Stimulated activated CD4-positive, alpha-beta T cell treated with anti-CD3 and anti-CD28 coated beads, TNF-alpha, amount 100 ng/mL, for 24 hours (primary cell): ENCODE results near the gene CHRND.

Experiments used
- DNase-seq, 3 experiments: peaks; one replicate each; pipeline ENCODE4 v3.0.0-alpha.2; 2020; ENCODE audit warnings: low read depth in 3 of 3

The CHRND gene

DNA sequence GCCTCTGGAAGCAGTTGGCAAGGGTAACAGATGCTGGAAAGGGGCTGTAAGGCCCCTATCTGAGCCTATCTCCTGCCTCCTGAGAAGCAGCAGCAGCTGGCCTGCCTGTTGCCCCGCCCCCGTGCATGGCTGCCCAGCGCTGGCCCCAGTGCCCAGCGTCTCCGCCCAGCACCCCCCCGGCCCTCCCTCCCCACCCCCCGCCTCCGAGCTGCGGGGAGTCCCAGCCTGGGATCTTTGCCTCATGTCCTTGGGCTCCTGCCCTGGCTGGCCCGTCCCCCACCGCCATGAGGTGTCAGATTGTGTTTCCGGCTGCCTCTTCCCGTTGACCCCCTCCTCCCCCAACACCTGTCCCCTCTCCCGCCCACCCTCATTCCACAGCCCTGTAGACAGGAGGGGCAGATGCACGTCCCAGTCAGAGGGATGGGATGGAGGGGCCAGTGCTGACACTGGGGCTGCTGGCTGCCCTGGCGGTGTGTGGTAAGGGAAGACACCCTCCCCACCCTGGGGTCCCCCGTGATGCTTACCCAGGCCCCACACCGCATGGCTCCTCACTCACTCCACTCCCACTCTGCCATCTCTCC, at the start of gene CHRND:
TSS of gene CHRND (plus strand) at position 370 of the 581 bp plus-strand sequence. CDS start at position 426, 56 bp downstream.
- no peak for DNase-seq

DNA sequence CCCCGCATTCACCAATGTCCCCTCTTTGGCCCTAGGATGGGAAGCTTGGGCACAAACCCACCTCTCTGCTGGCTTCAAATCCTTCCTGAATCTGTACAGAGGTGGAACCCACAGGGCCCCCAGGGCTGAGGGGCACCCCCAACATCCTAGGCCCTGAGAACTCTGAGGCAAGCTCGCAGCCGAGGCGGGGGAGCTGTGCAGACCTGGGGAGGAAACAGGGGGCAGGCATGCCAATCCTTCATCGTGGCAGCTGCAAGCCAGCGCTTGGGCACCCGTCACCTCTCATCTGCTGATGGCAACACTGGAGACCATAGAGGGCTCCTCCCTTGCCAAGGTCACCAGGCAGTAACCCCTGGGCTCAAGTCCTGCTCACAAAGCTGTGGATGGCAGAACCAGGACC, 49.2 kb upstream of the CHRND start:
- DNase-seq, result no peak

- no peak for DNase-seq
Observed at GRCh38 chr2:232477751-232478510, 48.0 kb upstream of the CHRND start.

DNA sequence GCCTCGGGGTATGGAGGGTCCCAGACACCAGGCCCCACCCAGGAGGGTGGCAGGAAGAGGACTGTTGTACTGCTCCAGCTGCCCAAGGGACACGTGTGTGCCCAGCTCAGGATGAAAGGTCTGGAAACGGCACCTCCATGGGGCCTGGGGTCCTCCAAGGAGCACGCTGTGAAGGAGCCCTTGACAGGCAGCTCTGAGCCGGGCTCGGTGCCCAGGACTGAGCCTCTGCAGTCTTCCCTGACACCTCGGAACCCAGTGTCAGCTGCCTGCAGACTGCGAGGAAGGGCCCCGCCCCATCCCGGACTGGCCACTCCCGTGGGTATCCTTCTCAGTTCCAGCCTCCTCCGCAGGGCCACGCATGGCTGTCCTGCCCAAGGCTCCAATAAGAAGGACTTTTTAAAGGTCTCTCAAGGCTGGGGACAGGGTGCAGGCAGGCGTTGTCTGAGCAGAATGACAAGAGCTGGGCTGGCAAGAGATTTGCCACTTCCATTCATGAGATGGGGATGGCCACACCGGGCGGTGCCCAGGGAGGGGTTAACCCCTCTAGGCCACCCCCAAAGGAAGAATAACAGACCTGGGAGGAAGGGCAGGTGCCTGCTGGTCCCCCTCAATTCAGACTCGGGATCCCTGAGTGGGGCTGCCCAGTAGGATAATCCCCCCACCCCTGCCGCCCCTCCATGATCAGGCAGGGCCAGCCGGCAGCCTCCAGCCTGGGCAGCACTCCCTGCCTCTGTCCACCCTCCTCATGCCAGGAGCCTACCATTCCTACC, 47.2 kb upstream of the CHRND start:
- no peak for DNase-seq

DNA sequence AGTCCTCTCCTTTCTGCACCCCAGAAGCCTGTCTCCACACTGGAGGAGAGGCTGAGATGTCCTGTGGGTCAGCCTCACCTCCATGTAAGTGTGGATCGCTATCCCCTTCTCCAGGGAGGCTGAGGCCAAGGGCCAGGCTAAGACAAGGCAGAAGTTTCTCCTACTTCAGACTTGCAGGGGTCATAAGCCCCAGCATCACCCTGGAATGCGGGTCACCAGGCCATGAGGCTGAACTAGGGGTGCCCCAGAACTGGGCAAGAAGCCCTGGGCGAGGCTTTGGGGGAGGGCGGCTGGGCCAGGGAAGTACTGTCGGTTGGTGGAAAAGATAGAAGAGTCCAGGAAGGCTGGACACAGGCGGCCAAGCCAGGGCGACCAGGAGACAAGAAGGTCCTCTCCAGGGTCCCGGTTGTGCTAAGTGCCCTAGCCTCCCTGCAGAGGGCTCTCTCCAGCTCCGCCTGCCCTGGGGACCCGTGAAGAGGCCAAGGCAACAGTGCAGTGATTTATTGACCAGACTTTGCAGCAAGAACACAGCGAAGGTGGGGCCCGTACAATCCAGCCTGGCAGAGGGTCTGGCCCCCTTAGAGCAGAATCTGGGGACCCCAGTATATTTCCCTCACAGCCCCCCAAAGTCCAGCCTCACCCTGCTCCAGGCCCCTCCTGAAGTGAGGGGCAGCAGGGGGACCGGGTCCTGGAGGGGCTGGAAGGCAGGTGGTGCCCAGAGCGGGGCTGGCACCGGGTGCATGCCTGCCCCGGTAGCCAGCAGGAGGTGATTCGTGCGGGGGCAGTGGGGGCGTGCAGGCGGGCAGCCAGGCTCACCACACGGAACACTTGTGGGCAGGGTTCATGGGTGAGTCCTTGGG, 46.4 kb upstream of the CHRND start:
- no peak for DNase-seq

DNA sequence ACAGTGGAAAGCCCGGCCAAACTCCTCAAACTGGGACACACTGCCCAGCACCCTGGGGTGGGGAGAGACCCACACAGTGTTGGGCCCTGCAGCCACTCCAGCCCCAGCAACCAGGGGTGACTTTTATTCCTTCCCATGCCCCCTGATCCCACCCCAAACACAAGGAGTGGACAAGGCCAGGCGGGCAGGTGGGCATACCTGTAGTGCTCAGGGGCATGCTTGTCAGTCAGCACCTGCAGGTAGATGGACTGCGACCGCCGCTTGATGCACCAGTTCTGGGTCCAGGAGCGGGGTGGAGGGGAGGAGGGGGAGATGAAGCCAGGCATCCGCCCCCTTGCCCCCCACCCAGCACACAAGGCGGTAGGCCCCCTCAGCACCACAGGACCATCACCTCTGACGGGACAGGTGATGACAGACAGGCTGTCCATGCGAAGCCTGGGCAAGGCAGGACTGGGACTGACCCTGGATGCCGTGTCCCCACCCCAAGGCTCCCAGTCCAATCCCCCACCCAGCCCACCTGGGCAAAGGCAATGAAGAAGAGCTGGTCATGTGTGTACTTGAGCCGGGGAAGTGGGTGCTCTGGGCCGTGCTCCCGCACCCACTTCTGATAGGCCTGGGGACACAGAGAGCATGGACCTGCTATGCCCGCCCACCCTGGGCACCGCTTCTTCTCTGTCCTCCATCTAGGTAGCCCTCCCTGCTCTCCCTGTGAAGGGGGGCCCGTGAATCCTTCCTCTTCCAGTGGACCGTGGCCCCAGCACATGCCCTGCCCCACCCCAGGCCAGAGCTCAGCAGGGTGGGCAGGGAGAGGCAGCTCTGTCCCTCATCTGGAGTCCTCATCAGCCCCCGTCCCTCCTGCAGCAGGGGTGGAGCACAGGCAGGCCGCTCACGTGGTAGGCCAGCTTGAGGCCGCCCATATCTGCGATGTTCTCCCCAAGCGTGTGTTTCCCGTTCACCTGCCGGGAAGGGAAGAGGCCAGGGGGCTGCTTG, 45.5 kb upstream of the CHRND start:
- no peak for DNase-seq

- DNase-seq, result no peak
Observed at GRCh38 chr2:232481322-232482140, 44.4 kb upstream of the CHRND start.

DNA sequence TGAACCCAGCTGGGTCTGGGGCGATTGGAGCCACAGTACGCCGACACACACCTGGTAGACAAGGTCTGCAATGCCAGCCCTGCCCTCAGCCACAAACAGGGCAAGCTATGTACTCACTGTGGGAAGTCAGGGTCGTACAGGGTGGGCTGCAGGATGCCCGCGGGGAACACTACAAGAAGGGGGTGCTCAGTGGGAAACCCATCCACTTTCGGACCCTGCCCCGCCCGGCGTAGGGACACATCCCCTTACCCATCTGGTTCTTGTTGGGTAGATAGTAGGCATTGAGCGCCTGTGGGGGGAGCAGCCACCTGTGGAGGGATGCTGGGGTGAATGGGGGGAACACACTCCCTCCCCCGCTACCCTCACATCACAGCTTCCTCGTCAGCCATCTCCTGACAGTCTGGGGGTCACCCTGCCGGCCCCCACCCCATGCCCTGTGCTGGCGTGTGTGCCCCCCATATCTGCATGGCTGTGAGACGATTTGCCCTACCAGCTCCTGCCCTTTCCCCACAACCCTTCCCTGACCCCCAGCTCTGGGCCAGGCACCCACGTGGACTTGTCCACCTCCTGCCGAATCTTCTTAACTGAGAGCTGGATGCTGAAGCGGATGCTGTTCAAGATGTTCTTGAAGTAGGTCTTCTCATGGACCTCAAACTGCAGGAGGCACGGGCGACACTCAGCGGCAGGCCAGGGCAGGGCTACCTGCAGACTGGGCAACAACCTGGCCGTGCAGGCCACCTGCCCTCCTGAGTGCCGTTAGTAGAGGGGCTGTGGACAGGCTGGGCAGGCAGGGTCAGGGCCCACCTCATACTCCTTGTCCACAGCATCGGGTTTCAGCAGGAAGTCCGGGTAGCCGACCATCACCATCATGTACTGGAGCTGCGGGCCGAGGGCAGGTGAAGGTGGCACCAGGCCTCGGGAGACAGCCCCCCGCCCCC, 43.4 kb upstream of the CHRND start:
- no peak for DNase-seq

DNA sequence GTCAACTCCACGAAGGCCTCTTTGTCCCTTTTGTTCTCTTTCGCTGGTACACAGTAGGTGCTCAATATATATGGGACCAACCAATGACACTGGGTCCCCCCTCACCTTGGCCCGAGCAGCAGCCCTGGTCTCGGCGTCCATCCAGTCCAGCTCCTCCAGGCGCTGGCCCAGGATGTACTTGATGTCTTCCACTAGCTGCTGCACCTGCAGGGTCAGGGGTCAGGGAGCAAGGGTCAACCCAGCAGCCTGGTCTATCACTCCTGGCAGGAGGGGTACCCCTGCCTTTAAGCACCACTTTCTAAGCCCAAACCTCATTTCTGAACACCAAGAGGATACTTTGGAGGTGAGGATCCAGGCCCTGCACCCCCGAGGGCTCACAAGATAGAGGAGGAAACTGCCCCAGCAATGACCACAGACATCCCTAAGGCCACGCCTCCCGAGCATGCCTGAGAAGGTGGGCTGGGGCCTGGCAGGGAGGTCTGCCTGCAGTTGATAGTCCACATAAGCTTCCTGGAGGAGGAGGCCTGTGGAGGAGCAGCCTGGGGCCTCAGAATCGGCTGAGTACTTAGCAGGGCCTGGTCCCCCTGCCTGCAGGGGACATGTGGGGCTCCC, 42.5 kb upstream of the CHRND start:
- DNase-seq, result no peak

DNA sequence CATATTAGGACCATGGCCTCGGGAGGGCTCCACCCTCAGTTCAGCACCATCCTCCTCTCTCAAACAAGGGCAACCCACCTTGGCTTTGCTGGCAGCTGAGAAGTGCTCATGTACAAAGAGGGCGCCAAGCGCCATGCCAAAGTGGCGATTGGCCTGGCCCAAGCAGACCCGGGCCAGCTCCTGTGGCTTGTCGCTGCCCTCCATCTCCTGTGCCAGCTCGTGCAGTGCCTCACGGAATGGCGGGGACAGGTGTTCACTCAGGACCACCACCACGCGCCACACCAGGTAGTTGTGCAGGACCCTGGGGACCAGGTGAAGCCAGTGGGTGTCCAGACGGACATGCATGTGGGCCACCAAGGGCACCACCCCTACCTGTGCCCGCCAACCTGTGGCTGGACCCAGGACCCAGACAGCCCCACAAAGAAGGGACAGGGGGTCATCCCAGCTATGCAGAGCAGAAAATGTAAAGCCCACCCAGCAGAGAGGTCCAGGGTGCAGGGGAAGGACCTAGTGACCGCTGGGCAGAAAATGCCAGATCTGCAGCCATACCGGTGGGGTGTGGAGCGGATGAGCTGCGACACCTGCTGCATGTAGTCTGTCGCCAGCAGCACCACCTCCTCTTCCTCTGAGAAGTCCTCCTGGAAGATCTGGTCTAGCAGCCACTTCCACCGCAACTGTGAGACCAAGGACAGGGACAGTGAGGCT, 41.9 kb upstream of the CHRND start:
- no peak for DNase-seq

DNA sequence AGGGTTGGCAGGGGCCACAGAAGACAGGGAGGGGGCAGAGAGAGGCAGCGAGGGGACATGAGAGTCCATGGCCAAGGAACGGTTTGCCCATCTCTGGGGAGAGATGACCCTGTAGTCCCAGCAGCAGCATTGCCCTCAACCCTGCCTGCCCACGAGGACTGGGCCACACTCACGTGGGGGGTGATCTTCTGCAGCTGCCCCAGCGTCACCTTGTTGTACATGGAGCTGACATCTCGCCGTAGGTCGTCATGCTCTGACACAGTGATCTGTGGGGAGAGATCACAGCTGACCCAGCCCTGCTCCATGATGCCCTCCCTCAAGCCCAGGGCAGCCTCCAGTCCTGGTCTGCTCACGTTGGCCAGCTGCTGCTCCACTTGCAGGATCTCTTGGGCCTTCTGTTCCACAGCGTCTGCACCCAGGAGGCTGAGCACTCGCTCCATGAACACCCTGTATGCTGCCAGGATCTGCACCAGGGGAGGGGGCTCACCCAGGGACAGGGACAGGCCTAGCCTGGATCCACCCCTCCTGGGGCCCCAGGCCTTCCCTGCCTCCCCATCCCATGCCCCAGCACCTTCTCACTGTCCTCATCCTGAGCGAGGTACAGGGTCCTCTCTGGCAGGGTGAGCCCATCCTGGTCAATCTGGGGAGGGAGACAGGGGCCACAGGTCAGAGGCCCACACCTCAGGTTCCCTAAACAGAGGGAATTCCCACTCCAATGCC, 41.2 kb upstream of the CHRND start:
- DNase-seq, result no peak

DNA sequence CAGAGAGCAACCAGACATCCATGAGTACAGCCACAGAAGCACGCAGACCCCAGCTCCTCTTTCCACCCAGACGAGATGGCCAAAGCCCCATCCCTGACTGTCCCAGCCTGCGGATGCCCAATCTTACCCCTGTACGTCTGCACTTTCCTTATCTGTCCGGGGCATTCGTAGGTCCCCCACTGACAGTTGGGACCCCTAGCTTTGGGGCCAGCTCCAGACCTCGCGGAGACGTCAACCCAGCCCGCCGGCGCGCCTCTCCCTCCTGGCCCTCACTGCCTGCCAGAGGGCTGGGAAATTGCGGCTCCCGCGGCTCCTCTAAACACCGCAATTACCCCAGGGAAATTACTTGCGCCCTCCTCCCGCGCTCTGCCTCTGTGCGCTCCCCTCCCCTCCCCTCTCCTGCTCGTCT, 40.6 kb upstream of the CHRND start:
- DNase-seq, result no peak

DNA sequence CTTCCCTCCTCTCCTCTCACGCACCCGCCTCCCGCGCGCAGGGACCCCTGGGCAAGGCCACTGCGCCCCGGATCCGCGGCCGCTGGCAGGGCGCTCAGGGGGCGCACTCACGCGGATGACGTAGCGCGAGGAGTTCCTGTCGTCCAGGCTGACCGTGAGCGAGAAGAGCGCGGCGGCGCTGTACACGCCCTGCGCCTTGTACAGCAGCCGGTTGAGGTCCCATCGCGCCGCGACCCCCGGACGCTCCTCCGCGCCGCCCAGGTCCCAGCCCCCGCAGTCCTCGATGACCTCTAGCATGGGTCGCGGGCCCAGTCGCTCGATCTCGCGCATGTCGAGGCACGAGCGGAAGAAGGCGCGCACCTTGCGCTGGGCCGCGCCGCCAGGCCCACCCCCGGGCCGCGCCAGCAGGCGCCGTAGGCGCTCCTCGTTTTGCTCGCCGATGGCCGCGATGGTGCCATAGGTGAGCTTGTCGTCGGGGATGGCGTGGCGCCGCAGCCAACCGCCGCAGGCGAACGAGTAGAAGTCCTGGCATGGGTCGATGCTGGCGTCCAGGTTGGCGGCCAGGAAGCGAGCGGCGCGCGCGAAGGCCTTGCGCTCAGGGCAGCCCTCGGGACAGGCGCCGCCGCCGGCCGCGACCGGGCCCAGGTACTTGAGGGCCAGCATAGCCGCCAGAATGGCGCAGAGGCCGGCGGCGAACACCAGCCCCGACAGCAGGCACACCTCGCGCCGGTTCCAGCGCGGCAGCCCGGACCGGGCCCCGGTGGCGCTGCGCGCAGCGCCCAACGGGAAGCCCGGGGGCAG, 40.0 kb upstream of the CHRND start:
- DNase-seq, result no peak

DNA sequence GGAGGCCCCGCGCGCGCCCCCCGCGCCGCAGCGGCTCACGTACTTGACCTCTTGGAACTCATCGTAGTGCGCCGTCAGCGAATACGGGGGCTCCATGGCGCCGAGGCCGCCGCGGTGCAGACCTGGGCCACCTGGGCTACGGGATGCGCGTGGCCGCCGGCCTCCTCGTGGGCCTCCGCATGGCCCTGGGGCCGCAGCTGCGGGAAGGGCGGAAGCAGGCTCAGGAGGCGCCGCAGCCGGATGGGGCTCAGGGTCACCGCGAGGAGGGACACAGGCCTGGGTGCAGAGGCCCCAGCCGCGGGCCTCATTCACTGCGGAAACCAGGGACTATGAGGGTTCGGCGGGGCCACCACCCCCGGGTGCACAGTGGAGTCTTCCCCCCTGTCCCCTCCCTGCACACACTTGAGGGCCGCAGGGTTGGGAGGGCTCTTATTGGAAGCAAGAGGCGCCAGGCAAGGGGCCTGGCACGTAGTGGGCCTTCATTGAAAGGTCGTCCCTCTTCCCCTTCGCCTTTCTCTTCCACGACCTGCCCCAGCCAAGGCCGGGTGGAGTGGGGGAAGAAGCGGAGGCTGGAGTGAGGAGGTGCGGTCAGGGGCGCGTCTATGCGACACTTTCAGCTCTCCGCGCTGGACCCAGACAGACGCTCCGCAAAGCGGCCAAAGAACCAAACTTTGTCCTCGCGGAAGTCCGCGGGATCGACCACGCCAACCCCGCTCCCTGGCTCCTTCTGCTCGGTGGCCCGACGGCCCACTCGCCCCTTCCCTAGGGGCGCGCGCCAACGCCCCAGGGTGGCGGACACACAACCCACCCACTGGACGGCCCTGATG, 39.2 kb upstream of the CHRND start:
- no peak for DNase-seq
